Dendritic cell treated with granulocyte-macrophage colony-stimulating factor and Interleukin-4, amounts not matched to agents 40 ng/mL and 50 ng/mL, for 4 days (primary cell): ENCODE measurements around the gene MPPE1.

Experiments used
- H3K27ac Mint-ChIP-seq: one replicate; pipeline ENCODE4 v1.8.0; 2022; ENCODE audit warnings: mild to moderate bottlenecking, mixed read lengths
- H3K27me3 Mint-ChIP-seq: one replicate; pipeline ENCODE4 v1.8.0; 2022; ENCODE audit warnings: mild to moderate bottlenecking, mixed read lengths
- H3K36me3 Mint-ChIP-seq: one replicate; pipeline ENCODE4 v1.8.0; 2022; ENCODE audit warnings: low read depth, mixed read lengths
- H3K4me1 Mint-ChIP-seq: one replicate; pipeline ENCODE4 v1.8.0; 2022; ENCODE audit warnings: low read depth, mixed read lengths
- H3K4me3 Mint-ChIP-seq: one replicate; pipeline ENCODE4 v1.8.0; 2022; ENCODE audit warnings: mild to moderate bottlenecking, moderate library complexity, mixed read lengths
- H3K9me3 Mint-ChIP-seq: one replicate; pipeline ENCODE4 v1.8.0; 2022; ENCODE audit warnings: mixed read lengths
- intact Hi-C: fragments of 100-400 bp; cut with micrococcal nuclease; formaldehyde crosslinking; loops from one replicate; pipeline ENCODE4 v1.15.0; 2022

The MPPE1 gene

GRCh38 chr18:11849279-11849678 is 58.8 kb downstream of the MPPE1 start:
- intact Hi-C loops = no loop called here
- H3K4me1 Mint-ChIP-seq = peaks cover 23% of the 10 kb centered on the region
- H3K4me3 Mint-ChIP-seq = no peak overlapping the region
- peak overlapping the region; percentile 99 for H3K27ac Mint-ChIP-seq
- peaks cover 22% of the 10 kb centered on the region for H3K36me3 Mint-ChIP-seq
- peaks cover 9% of the 10 kb centered on the region for H3K27me3 Mint-ChIP-seq
- H3K9me3 Mint-ChIP-seq = no peaks in the 10 kb centered on the region

- Mint-ChIP-seq H3K27me3 (peaks cover 9% of the 10 kb centered on the region), H3K9me3 (no peaks in the 10 kb centered on the region), H3K36me3 (peaks cover 18% of the 10 kb centered on the region), H3K4me3 (no peak overlapping the region), H3K27ac (peak overlapping the region; percentile 20), H3K4me1 (peaks cover 17% of the 10 kb centered on the region)
- intact Hi-C loops = no loop called here
Observed at GRCh38 chr18:11847811-11848210, 60.3 kb downstream of the MPPE1 start.

DNA sequence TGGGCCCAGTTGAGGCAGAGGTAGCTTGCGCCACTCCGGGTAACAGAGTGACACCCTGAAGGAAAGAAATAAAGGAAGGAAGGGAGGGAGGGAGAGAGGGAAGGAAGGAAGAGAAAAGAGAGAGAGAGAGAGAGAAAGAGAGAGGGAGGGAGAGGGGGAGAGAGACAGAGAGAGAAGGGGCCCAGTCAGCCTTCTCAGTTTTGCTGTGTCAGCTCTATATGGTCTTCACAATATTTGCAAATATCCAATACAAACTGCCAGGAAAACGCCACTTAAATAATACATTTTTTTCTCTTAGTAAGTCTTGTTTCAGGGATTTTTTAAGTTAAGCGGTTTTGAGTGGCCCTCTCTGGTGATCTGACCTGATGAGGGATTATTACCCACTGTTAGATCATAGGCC is 62.5 kb downstream of the MPPE1 start:
- no peak overlapping the region for H3K4me3 Mint-ChIP-seq
- H3K27me3 Mint-ChIP-seq = peaks cover 9% of the 10 kb centered on the region
- H3K27ac Mint-ChIP-seq = no peak overlapping the region
- peaks cover 17% of the 10 kb centered on the region for H3K4me1 Mint-ChIP-seq
- intact Hi-C loops = no loop called here
- no peaks in the 10 kb centered on the region for H3K36me3 Mint-ChIP-seq
- H3K9me3 Mint-ChIP-seq = no peaks in the 10 kb centered on the region

DNA sequence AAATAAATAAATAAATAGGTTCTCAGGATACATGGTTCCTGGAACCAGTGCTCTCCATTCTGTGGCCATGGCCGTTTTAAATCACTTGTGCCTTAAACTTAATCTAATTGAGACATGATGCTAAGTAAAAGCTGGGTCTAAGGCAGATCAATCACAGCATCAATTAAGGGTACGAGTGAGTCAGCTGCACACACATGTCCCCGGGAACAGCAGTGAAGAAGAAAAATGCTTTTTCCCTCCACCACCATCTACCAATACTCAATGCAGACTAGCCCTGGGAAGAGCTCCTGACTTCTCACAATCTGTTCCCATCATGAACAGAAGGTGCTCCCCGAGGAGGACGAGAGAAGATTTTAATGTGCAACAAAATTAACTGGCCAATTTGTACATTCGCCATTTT is 63.7 kb downstream of the MPPE1 start:
- Mint-ChIP-seq H3K4me1 (peaks cover 4% of the 10 kb centered on the region), H3K36me3 (no peaks in the 10 kb centered on the region), H3K27ac (no peak overlapping the region), H3K9me3 (no peaks in the 10 kb centered on the region), H3K27me3 (peaks cover 9% of the 10 kb centered on the region), H3K4me3 (no peak overlapping the region)
- intact Hi-C loops = no loop called here

DNA sequence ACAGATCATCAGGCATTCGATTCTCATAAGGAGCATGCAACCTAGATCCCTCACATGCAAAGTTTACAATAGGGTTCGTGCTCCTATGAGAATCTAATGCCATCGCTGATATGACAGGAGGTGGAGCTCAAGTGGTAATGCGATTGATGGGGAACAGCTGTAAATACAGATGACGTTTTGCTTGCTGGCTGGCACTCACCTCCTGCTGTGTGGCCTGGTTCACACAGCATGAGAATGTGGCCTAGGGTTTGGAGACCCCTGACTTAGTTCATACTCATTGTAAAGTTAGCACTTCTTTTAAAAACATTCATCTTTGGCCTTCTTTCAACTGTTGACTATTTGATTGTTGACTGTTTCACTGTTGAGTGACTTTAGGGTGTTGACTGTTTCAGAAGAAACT is 65.6 kb downstream of the MPPE1 start:
- Mint-ChIP-seq H3K36me3 (no peaks in the 10 kb centered on the region), H3K9me3 (no peaks in the 10 kb centered on the region), H3K4me3 (no peak overlapping the region), H3K27ac (no peak overlapping the region), H3K27me3 (peaks cover 1% of the 10 kb centered on the region), H3K4me1 (no peaks in the 10 kb centered on the region)
- intact Hi-C loops = no loop called here

DNA sequence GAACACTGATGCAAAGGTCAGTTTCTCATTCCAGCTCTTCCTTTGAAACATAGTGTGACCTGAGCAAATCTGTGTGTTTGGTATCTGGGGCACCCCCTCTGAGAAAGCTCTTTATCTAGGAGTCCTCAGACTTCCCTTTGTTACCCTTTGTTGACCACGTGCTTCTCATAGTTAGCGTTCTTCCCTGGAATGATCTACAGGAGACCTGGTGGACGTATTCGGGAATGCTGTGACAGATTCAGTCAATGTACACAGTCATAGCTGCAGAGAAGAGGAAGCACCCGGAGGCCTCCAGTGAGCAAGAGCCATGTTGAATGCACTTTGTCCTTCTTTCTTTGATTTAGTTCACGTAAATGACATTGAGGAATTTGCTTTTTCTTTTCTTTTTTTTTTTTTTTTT is 67.6 kb downstream of the MPPE1 start:
- intact Hi-C loops = no loop called here
- no peaks in the 10 kb centered on the region for H3K27me3 Mint-ChIP-seq
- no peak overlapping the region for H3K27ac Mint-ChIP-seq
- no peaks in the 10 kb centered on the region for H3K9me3 Mint-ChIP-seq
- H3K4me3 Mint-ChIP-seq = no peak overlapping the region
- H3K36me3 Mint-ChIP-seq = no peaks in the 10 kb centered on the region
- no peaks in the 10 kb centered on the region for H3K4me1 Mint-ChIP-seq

GRCh38 chr18:11839556-11839955 is 68.6 kb downstream of the MPPE1 start:
- intact Hi-C loops = no loop called here
- no peaks in the 10 kb centered on the region for H3K27me3 Mint-ChIP-seq
- H3K36me3 Mint-ChIP-seq = no peaks in the 10 kb centered on the region
- no peak overlapping the region for H3K27ac Mint-ChIP-seq
- H3K4me1 Mint-ChIP-seq = no peaks in the 10 kb centered on the region
- no peak overlapping the region for H3K4me3 Mint-ChIP-seq
- no peaks in the 10 kb centered on the region for H3K9me3 Mint-ChIP-seq

GRCh38 chr18:11834772-11835171 is 73.3 kb downstream of the MPPE1 start:
- Mint-ChIP-seq H3K4me1 (no peaks in the 10 kb centered on the region), H3K4me3 (no peak overlapping the region), H3K27ac (no peak overlapping the region), H3K27me3 (no peaks in the 10 kb centered on the region), H3K36me3 (no peaks in the 10 kb centered on the region), H3K9me3 (no peaks in the 10 kb centered on the region)
- intact Hi-C loops = no loop called here
